Measurements from ENCODE around the gene EEF1AKMT1. TPM values are rescaled to one million over a fixed set of nuclear protein-coding genes. Genes with fewer than 3 reads are reported as not detected.

The EEF1AKMT1 gene
- total RNA-seq, 2 donors from 2014 or later: 7.6 to 8.1 TPM

- Histone ChIP-seq H3K4me1 (ENCODE audit: control insufficient read depth, insufficient read depth, low read length) (peaks cover 5% of the 10 kb centered on the region), H3K36me3 (ENCODE audit: control insufficient read depth, insufficient read depth, low read length) (no peaks in the 10 kb centered on the region), H3K27me3 (ENCODE audit: control insufficient read depth, insufficient read depth, low read length, poor library complexity, severe bottlenecking) (peaks cover 30% of the 10 kb centered on the region), H3K4me3 (ENCODE audit: low read length) (no peak overlapping the region), H3K27ac (ENCODE audit: low read depth, low read length) (no peak overlapping the region), H3K9ac (ENCODE audit: extremely low read depth, low read length, poor library complexity, severe bottlenecking) (no peak overlapping the region), H3K9me3 (ENCODE audit: control insufficient read depth, low read length) (no peaks in the 10 kb centered on the region)
- H3K4me1 Mint-ChIP-seq: no peaks in the 10 kb centered on the region
- H3K9me3 Mint-ChIP-seq: no peaks in the 10 kb centered on the region
- no peaks in the 10 kb centered on the region for H3K36me3 Mint-ChIP-seq (ENCODE audit: low read depth)
- DNase-seq: no peak
- H3K4me3 Mint-ChIP-seq: no peak overlapping the region
- H3K27me3 Mint-ChIP-seq (ENCODE audit: insufficient read depth): peaks cover 53% of the 10 kb centered on the region
- TF ChIP-seq, protein P1, sequence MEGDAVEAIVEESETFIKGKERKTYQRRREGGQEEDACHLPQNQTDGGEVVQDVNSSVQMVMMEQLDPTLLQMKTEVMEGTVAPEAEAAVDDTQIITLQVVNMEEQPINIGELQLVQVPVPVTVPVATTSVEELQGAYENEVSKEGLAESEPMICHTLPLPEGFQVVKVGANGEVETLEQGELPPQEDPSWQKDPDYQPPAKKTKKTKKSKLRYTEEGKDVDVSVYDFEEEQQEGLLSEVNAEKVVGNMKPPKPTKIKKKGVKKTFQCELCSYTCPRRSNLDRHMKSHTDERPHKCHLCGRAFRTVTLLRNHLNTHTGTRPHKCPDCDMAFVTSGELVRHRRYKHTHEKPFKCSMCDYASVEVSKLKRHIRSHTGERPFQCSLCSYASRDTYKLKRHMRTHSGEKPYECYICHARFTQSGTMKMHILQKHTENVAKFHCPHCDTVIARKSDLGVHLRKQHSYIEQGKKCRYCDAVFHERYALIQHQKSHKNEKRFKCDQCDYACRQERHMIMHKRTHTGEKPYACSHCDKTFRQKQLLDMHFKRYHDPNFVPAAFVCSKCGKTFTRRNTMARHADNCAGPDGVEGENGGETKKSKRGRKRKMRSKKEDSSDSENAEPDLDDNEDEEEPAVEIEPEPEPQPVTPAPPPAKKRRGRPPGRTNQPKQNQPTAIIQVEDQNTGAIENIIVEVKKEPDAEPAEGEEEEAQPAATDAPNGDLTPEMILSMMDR (conservative IDR thresholded peaks at IDR 0.05): no peak
- 92 to 96% methylated on average over 3 of the region's 3 CpGs for WGBS, 2 experiments (ENCODE audit: insufficient coverage in 1 of 2, insufficient read length in 1 of 2)
- no peak overlapping the region for H3K27ac Mint-ChIP-seq
These were observed 72.3 kb downstream of the EEF1AKMT1 start for GRCh38 chr13:20701461-20701860.

GRCh38 chr13:20700288-20700687 is 73.5 kb downstream of the EEF1AKMT1 start:
- Histone ChIP-seq H3K27ac (ENCODE audit: low read depth, low read length) (no peak overlapping the region), H3K9me3 (ENCODE audit: control insufficient read depth, low read length) (no peaks in the 10 kb centered on the region), H3K36me3 (ENCODE audit: control insufficient read depth, insufficient read depth, low read length) (no peaks in the 10 kb centered on the region), H3K27me3 (ENCODE audit: control insufficient read depth, insufficient read depth, low read length, poor library complexity, severe bottlenecking) (peaks cover 30% of the 10 kb centered on the region), H3K4me1 (ENCODE audit: control insufficient read depth, insufficient read depth, low read length) (peaks cover 5% of the 10 kb centered on the region), H3K4me3 (ENCODE audit: low read length) (no peak overlapping the region), H3K9ac (ENCODE audit: extremely low read depth, low read length, poor library complexity, severe bottlenecking) (no peak overlapping the region)
- no peak overlapping the region for H3K27ac Mint-ChIP-seq
- no peaks in the 10 kb centered on the region for H3K4me1 Mint-ChIP-seq
- no peaks in the 10 kb centered on the region for H3K36me3 Mint-ChIP-seq (ENCODE audit: low read depth)
- H3K9me3 Mint-ChIP-seq: no peaks in the 10 kb centered on the region
- H3K27me3 Mint-ChIP-seq (ENCODE audit: insufficient read depth): peaks cover 44% of the 10 kb centered on the region
- no peak overlapping the region for H3K4me3 Mint-ChIP-seq
- no peak for DNase-seq
- 88 to 98% methylated on average over 6 of the region's 6 CpGs for WGBS, 2 experiments (ENCODE audit: insufficient coverage in 1 of 2, insufficient read length in 1 of 2)
- TF ChIP-seq, protein P1 (conservative IDR thresholded peaks at IDR 0.05): no peak

- H3K36me3 Mint-ChIP-seq (ENCODE audit: low read depth): no peaks in the 10 kb centered on the region
- WGBS, 2 experiments (ENCODE audit: insufficient coverage in 1 of 2, insufficient read length in 1 of 2): 88 to 91% methylated on average over 6 to 9 of the region's 9 CpGs
- no peaks in the 10 kb centered on the region for H3K4me1 Mint-ChIP-seq
- no peak overlapping the region for H3K4me3 Mint-ChIP-seq
- Histone ChIP-seq H3K9ac (ENCODE audit: extremely low read depth, low read length, poor library complexity, severe bottlenecking) (no peak overlapping the region), H3K36me3 (ENCODE audit: control insufficient read depth, insufficient read depth, low read length) (no peaks in the 10 kb centered on the region), H3K4me1 (ENCODE audit: control insufficient read depth, insufficient read depth, low read length) (peaks cover 5% of the 10 kb centered on the region), H3K4me3 (ENCODE audit: low read length) (no peak overlapping the region), H3K9me3 (ENCODE audit: control insufficient read depth, low read length) (no peaks in the 10 kb centered on the region), H3K27me3 (ENCODE audit: control insufficient read depth, insufficient read depth, low read length, poor library complexity, severe bottlenecking) (peaks cover 30% of the 10 kb centered on the region), H3K27ac (ENCODE audit: low read depth, low read length) (no peak overlapping the region)
- no peak overlapping the region for H3K27ac Mint-ChIP-seq
- no peaks in the 10 kb centered on the region for H3K9me3 Mint-ChIP-seq
- peaks cover 39% of the 10 kb centered on the region for H3K27me3 Mint-ChIP-seq (ENCODE audit: insufficient read depth)
- TF ChIP-seq, protein P1 (conservative IDR thresholded peaks at IDR 0.05): no peak
- DNase-seq: no peak
These were observed 74.0 kb downstream of the EEF1AKMT1 start for GRCh38 chr13:20699715-20700114.
